HuH-7 (cell line): ENCODE data around the gene LIN28A.
"Not testable (repeated sequence)": the region's sequence is repeated elsewhere in the genome, so short reads cannot be mapped to it uniquely, and the experiment has no call there.

Source experiments
- DNase-seq: peaks from one replicate; pipeline ENCODE4 v3.0.0; 2011; ENCODE audit warnings: low spot score

The LIN28A gene, protein sequence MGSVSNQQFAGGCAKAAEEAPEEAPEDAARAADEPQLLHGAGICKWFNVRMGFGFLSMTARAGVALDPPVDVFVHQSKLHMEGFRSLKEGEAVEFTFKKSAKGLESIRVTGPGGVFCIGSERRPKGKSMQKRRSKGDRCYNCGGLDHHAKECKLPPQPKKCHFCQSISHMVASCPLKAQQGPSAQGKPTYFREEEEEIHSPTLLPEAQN

DNA sequence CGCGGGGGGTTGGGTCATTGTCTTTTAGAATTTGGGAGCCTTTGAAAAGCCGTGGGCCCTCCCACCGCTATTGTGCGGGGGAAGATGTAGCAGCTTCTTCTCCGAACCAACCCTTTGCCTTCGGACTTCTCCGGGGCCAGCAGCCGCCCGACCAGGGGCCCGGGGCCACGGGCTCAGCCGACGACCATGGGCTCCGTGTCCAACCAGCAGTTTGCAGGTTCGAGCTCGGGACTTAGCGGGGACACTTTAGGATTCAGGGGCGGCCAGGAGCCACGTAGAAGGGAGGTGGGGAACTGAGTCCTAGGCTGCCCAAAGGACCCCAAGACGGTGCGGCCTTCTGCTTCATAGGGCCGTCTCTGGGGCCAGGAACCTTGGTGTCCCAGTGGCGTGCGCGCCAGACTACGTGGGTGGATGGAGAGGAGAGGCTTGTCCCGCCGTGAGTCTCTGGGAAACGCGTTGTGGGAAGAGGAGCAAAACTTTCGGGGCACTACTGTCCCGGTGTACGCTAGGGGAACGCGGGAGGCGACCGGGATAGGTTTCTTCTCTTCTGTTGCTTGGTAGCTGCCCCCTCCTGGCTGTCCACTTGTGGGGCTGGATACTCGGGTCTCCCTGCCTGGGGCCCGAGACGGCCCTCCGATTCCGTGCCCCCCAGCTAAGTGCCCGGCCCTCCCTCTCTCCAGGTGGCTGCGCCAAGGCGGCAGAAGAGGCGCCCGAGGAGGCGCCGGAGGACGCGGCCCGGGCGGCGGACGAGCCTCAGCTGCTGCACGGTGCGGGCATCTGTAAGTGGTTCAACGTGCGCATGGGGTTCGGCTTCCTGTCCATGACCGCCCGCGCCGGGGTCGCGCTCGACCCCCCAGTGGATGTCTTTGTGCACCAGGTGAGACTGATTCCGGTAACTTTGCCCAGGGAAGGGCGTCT is at the start of gene LIN28A:
Gene LIN28A (plus strand): TSS at position 112 of the 918 bp plus-strand sequence. CDS start 75 bp downstream, at position 187.
- no peak for DNase-seq

DNA sequence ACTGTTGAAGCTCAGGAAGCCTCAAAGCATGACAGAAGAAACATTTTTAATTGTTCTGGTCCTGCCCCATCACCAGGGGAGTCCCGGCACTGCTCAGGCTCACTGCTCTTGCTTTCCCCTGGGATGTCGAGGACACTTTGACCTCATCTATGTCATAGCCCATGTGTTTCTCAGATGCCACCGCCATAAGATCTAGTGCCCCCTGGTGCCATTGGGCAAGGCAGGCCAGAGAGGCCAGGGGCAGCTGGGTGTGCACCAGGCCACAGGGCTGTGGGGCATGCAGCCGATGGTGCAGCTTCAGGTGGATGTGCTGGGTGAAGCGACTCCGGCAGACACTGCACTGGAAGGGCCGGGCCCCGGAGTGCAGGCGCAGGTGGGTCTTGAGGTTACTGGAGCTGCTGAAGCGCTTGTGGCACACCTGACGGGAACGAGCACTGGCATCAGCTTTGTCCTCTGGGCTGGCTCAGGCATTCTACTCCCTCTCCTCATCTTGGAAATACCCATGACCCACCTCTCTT is 49.0 kb upstream of the LIN28A start:
- DNase-seq, result no peak

DNA sequence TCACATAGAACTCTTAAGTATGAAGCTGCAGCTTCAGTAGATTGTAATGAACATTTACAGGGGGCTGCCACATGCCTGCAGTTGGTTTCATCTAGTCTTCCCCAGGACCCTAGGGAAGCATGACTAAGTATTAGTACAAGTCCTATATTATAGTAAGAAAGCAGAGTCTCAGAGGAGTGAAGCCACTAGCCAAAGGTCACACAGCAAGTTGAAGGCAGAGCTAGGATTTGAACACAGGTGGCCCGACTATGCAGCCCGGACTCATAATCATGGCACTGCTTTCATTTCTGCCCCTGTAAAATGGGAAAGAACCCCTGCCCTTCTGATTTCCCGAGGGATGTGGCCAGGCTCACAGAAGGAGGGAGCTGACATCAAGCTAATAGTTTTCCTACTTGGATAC is 48.3 kb upstream of the LIN28A start:
- no peak for DNase-seq

DNA sequence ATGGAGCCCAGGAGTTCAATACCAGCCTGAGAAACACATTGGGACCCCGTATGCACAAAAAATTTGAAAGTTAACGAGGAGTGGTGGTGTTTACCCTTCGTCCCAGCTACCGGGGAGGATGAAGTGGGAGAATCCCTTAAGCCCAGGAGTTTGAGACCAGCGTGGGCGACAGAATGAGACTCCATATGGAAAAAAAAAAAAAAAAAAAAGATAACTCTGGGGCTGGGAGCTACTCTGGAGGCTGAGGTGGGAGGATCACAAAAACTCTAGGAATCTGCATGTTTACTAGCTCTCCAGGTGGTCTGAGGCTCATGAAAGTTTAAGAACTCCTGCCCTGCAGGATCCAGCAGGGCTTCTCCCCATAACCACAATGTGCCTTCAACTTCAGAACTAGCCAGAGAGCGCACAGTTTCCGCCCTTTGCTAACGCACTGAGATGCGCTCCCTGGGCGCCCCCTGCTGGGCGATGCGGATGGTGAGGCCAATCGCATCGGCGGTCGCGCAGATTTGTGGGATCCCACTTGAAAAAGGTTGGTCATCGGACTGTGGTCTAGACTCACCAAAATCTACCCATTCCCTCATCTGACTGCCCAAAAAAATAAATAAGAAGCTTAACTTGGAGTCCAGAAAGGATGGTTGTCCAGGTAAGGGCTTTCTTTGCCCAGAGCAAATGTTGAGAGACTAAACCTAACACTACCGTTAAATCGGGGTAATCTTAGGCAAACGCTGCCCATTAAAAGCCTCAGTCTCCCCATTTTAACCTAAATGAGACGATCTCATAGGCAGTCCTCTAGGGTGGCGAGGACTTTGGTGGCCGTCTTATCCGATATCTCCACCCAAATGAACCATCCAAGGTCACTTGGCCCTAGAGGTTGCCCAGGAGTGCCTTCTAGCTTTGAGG is 46.8 kb upstream of the LIN28A start:
- peak; percentile 87 for DNase-seq

DNA sequence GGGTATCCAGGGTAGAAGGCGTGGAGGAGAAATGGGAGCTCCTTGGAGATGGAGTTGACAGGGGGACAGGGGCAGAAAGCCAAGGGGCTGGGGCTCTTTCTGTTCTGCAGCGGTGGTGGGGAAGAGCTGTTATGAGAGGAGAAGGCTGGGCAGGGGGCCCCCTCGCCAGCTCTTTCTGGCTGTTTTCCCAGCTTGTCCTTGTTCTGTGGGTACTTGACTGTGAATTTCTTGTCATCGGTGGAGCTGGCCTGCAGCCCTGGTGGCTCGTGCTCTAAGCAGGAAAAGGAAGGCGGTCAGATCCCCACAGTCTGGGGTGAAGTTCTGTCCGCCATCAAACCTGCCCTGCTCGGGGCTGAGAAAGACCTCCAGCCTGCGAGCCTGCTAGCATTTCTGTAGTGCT is 45.7 kb upstream of the LIN28A start:
- no peak for DNase-seq

DNA sequence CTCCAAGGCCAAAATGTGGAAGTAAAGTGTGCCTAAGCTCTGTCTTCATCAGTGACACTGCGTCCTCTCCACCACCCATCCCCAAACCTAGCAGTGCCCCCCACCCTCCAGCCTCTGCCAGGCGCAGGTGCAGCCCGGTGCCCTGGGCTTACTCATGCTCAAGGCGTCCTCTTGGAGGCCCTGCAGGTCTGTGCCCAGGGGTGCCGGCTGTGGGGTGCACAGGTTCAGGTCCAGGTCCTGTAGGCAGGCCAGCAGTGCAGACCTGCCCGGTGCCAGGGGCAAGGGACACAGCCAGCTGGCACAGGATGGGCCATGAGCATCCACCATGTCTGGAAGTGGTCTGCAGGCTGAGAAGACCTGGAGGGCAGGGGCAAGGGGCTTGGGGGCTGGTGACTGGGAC is 43.2 kb upstream of the LIN28A start:
- no peak for DNase-seq

DNA sequence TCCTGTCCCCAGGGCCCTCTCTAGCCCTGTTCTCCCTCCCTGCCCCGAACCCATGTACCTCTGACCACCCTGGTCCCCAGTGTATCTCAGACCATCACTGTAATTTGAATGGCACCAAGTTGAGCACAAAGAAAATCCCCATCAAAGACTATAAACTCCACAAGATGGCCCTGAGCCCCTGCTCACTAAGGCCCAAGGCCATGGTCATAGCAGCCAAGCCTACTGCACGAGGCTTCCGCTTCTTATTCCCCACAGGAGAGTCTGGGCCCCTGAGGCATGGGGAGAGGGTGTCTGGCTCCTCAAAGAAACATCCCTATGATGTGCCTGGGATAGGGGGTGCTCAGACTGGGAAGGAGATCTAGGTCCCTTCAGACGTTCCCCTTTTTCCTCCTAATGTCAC is 42.6 kb upstream of the LIN28A start:
- no peak for DNase-seq

DNA sequence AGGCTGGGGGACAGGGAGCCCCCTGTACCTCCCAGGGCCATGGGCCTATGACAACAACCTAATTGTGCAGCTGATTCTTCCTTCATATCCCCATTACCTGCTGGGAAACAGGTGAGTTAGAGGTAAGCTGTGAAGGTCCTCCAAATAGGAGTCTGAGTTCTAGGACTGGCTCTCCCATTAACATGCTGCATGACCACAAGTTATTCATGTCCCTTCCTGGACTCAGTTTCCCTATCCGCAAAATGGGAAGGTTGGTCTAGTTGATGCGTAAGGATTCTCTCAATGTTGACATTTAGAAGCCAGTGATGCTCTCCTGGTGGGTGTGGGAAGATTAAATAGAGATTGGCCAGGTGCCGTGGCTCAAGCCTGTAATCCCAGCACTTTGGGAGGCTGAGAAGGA is 42.1 kb upstream of the LIN28A start:
- no peak for DNase-seq

DNA sequence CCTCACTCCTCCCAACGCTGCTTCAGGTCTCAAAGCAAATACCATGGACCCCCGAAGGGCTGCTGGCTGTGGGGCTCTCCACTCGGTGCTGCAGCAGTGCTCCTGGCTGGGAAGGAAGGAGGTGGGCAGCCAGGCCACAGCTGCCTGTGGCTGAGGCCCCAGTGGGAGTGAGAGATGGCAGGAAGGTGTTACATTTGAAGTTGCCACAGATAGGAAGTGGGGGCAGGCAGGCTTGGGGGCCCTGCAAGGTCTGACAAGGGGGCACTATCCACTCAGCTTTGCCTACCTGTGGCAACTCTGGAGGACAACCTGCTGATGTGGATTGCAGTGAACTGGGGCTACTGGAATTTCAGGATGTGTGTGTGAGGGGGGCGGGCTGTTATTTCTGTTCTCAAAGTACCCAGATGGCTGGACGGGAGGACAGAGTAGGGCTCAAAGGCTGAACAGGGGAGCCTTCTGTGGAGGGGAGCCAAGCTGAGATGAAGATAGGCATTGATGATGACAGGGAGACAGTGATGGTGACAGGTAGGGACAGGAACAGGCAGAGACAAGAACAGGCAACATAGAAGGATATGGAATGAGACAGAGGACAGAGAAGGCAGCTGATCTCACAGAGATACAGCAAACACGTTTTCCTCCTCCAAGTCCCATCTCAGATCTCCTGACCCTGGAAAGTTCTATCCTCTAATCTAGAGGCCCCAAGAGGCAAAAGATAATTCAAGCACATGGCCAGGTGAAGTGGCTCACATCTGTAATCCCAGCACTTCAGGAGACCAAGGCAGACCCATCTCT is 39.8 kb upstream of the LIN28A start:
- DNase-seq, result no peak

DNA sequence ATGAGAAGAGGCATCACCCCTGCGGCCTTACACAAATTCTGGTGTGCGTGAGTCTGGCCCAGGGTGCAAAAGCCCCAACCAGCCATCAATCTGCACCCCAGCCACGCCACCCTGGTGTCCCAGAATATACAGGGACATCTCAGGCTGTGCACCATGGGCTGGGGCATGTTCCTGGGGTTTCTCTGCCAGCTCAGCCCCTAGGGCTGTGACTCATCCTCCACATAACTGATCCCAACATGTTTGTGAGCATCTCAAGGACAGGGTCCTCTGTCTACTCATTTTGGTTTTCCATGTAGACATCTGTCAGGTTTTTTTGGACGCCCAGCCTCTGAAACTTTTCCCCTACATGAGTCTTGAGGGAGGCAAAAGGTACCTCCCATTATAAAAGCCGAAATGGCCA is 38.6 kb upstream of the LIN28A start:
- no peak for DNase-seq

DNA sequence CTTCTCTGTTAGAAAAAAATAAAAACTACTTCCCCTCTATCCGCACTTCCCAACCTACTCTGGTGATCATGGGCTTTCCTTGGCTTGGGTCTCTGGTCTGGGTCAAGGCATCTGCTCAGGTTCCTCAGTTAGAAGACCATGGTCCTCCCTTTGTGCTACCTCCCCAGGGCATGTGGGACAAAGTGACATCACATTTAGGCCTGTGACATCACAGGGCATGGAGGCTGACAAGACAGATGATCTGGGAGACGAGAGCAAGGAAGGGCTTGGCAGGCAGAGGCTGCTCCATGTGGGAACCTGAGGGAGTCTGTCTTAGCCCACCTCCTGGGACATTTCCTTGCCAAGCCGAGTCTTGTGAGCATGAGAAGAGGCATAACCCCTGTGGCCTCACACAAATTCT is 38.0 kb upstream of the LIN28A start, which contains the start of gene ZNF683:
Gene ZNF683 (minus strand): TSS at position 140 of the 400 bp plus-strand sequence. CDS start 4,179 bp downstream, outside the sequence.
- not testable (repeated sequence) for DNase-seq

DNA sequence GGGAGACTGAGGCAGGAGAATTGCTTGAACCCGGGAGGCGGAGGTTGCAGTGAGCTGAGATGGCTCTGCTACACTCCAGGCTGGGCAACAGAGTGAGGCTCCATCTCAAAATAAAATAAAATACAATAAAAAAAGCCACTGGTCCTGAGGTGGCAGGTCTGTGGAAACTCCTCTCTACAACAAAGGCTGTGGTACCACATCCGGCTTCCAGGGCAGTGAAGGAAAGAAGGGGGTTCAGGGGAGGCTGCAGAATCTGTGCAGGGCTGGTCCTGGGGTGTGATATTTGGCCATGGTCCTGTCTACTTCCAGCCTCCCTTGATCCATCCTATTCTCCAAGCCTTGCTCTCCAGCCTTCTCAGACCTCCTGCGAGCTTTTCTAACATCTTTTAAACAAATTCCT is 37.3 kb upstream of the LIN28A start:
- no peak for DNase-seq

DNA sequence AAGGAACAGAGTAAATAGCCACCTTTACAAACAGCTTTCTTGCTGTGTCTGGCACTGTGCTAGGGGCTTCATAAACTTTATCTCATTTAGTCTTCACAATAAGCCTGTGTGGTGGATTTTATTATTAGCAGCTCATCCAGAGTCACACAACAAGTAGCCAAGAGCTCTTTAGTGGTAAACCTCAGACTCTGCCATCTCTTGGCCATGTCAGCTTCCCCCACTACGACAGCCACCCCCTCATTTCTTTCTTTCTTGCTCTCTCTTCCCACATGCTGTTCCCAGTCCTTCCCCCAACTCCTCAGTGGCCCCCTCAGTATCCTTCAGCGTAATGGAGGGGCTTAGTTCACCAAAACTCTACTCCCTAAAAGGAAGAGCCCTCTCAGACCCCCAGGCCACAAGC is 36.8 kb upstream of the LIN28A start:
- no peak for DNase-seq

DNA sequence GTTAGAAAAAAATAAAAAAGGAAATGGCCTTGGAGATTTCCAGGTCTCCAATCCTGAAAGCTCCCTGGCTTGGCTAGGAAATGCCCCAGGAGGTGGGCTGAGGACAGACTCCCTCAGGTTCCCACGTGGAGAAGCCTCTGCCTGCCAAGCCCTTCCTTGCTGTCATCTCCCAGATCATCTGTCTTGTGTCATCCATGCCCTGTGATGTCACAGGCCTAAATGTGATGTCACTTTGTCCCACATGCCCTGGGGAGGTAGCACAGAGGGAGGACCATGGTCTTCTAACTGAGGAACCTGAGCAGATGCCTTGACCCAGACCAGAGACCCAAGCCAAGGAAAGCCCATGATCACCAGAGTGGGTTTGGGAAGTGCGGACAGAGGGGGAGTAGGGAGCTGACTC is 36.3 kb upstream of the LIN28A start:
- not testable (repeated sequence) for DNase-seq

DNA sequence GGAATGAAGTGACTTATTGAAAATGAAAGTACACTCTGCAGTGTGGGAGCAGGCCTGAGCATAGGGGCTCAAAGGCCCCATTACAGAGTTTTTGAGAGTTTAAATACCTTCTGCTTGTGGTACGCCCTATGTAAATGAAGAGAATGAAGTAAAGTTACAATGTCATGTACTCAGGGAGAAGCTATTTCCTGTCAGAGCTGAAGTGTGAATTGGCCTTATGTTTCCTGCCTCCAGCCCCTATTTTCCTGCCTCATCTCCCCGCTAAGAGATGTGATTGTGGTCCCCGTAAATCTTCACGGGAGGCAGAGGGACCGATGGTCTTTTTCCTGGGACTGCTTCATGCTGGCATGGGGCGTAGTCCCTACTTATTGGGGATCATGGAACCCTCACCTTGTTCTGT is 35.5 kb upstream of the LIN28A start:
- no peak for DNase-seq

DNA sequence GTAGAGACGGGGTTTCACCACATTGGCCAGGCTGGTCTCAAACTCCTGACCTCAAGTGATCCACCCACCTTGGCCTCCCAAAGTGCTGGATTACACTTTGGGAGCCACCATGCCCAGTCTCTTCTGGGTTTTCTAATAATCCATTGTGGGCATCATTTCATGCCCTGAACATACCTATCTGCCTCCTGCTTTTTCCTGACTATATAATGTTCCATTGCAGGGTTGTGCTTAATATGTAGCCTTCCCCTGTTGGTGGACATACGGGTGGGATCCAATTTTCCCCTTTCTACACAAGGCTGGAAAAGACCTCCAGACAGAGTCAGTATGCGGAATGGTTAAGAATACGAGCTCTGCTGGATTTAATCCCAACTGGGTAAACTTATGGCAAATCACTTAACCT is 34.6 kb upstream of the LIN28A start:
- no peak for DNase-seq

DNA sequence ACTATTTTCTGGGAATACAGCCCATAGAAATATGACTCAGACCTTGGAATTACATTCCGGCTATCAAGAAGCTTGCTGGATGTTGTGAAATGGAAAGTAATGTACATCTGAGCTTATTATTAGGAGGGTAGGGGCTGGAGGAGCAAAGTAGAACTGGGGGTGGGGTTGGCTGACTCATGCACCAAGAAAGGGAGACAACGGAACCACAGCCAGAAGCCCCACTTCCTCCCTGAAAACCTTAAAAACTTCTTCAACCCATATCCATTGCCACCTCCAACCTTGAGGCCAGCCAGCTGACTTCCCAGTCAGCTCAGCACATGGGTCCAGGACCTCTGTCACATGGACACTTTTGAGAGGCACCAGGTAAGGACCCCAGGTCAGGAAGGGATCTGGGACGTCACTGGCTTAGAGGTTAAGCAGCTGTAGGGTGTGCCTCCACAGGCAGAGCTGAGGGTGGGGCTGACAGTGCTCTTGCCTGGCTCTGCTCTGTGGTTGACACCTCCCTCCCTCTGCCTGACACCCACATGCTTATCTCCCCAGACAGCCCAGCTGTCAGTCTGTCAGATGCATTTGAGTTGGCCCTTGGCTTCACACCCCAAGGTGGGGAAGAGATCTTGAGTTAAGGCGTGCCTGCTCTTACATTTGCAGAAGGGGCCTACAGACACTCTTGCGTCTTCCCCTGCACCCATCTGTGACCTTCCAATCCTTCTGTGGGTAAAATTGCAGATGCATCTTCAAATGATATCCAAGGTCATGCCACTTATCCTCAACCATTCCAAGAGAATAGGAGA is 32.3 kb upstream of the LIN28A start:
- no peak for DNase-seq

DNA sequence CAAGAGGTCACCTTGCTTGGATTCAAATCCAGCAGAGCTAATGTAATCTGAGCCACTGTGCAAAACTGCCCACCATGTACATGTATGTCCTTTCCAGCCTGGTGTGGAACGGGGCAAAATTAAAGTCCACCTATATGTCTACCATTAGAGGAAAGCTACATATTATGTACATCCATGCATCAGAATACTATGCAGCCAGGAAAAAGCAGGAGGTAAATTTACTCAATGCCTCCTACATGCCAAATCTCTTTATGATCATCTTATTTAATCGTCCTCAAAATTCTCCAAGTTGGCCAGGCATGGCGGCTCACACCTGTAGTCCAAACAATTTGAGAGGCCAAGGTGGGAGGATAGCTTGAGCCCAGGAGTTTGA is 31.8 kb upstream of the LIN28A start:
- DNase-seq, result no peak

DNA sequence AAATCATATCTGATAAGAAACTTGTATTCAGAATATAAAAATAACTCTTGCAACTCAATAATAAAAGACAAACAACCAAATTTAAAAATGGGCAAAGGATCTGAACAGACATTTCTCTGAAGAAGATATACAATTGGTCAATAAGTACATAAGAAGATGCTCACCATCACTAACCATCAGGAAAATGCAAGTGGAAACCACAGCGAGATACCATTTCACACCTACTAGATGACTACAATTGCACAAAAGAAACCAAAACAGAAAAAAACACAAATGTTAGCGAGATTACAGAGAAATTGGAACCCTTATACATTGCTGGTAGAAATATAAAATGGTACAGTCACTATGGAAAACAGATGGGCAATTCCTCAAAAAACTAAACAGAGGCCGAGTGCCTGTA is 26.5 kb upstream of the LIN28A start:
- DNase-seq, result no peak

DNA sequence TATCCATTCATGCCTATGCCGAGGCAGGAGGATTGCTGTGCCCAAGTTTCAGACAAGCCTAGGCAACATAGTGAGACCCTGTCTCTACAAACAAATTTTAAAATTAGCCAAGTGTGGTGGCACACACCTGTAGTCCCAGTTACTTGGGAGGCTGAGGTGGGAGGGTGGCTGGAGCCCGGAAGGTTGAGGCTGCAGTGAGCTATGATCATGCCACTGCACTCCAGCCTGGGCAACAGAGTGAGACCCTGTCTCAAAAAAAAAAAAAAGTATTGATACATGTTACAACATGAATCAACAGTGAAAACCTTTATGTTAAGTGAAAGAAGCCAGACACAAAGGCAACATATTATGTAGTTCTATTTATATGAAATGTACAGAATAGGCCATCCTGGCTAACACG is 25.6 kb upstream of the LIN28A start:
- DNase-seq, result not testable (repeated sequence)

DNA sequence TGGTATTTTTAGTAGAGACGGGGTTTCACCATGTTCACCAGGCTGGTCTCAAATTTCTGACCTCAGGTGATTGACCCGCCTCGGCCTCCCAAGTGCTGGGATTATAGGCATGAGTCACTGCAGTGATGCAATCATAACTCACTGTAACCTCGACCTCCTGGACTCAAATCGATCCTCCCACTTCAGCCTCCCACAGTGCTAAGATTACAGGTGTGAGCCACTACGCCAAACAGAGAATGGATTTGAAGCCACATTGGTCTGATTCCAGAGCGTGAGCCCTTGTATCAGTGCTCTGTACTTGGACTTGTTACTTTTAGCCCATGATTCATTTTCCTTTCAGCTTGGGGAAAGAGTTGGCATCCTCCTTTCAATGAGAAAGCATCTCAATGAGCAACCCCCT is 23.2 kb upstream of the LIN28A start:
- DNase-seq, result no peak
